GM12801 (cell line): ENCODE data around the gene KDM5B.

ENCODE experiments used
- TF ChIP-seq, protein P1 (sequence below): IDR thresholded peaks from one replicate; pipeline ENCODE4 v1.5.1; 2011; ENCODE audit warnings: control low read depth; ENCODE audit not compliant: insufficient read length; ENCODE audit errors: extremely low read depth

KDM5B gene

DNA sequence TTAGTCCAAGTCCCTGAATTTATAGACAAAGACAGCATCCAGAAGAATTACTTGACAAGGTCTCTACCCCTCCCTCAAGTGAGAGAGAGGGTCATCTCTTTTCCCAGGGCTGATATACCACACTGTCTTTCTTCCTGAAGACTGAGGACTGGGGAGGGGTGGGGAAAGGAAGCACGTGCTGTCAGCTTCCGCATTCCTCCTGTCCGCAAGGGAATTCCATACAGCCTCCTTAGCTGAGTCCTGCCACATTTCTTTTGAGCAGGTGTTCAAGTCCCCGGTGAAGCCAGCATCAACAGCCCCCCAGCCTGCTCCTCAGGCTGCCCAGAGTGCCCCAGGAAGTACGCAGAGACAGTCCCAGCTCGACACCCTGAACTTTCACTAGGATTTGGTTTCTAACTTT is 36.7 kb upstream of the KDM5B start:
- TF ChIP-seq, protein P1, sequence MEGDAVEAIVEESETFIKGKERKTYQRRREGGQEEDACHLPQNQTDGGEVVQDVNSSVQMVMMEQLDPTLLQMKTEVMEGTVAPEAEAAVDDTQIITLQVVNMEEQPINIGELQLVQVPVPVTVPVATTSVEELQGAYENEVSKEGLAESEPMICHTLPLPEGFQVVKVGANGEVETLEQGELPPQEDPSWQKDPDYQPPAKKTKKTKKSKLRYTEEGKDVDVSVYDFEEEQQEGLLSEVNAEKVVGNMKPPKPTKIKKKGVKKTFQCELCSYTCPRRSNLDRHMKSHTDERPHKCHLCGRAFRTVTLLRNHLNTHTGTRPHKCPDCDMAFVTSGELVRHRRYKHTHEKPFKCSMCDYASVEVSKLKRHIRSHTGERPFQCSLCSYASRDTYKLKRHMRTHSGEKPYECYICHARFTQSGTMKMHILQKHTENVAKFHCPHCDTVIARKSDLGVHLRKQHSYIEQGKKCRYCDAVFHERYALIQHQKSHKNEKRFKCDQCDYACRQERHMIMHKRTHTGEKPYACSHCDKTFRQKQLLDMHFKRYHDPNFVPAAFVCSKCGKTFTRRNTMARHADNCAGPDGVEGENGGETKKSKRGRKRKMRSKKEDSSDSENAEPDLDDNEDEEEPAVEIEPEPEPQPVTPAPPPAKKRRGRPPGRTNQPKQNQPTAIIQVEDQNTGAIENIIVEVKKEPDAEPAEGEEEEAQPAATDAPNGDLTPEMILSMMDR = no peak

DNA sequence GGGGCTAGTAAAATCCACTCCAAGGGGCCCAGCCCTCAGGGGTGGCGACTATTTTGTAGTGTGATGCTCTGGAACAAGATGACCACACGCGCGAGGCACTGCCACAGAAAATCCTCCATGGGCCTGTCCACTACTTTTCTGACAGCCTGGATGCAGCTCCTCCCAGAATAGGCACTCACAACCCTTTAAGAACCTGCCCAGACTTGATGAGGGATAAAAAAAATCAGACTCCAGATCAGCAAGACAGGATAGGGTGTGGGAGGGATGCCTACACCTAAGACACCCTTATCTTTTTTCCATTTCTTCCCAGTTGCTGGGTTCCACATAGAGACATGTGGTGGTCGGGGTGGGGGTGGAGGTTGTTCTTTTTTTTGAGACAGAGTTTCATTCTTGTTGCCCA is 36.0 kb upstream of the KDM5B start:
- TF ChIP-seq, protein P1 = no peak

DNA sequence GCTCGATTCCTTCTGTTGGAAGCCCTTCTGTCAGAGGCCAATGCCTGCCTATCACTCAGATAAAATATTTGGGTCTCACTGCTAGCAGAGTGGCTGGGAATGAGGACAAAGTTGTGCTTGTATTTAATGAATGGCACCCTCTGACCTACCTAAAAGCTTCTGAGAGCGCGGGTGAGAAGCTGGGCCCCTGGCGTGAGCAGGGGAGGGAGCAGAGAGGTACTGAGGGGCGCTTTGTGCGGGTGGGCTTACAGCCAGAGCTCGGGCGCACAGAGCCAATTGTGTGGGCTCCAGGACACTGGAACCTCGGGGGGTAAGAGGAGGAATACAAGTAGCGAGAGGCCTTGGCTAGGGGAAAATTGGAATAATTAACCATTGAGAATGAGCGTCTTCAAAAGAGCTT is 34.9 kb upstream of the KDM5B start:
- TF ChIP-seq, protein P1 = no peak

DNA sequence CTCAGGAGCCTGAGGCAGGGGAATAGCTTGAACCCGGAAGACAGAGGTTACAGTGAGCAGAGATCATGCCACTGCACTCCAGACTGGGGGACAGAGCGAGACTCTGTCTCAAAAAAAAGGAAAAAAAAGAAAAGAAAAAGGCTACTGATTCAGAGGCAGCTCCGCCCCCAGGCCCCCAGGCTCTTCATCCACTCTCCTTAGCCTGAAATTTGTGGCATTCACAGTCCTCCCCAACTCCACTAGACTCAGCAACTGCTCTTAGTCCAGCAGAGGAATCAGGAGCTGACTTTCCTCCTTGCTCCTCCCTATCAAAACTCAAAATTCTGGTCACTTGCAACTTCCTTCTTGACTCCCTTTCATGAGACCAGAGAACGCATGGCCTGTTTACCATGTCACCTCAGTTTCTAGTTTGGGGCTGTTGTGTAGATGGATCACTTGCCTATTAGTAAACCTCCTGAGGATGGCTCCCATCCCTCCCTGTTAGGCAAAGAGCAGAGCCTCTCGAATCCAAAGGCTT is 29.6 kb upstream of the KDM5B start:
- TF ChIP-seq, protein P1 = no peak

DNA sequence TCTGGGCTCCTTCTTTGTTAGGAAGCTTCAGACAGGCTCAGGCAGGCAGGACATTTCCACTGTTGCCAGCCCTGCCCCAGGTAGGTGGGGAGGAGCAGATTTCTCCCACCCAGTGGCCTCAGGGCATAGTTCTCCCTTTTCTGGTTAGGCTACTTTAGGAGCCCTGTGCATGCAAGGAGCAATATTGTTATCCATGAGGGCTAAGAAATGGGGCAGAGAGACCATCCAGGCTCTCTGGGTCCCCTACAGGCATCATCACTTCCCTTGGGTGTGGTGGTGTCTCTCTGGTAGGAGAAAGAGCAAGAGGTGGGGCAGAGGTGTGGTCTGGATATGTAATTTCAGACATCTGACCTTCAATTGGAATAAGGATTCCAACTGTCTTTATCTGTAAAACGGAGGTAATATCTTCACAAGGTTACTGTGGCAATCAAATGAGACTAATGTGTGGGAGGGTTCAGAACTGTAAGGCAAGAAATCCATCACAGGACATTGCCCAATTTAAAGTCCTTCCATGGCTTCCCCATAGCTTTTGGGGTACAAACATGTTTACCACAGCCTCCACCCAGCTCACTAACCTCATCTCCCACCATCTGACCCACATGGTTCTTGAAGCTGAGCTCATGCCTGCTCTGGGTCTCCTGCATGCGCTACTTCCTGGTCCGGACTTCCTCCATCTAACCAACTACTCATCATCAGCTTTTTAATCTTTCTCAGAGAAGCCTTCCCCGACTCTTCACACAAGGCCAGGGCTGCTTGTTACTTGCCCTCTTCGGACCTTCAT is 28.6 kb upstream of the KDM5B start:
- TF ChIP-seq, protein P1 = no peak

DNA sequence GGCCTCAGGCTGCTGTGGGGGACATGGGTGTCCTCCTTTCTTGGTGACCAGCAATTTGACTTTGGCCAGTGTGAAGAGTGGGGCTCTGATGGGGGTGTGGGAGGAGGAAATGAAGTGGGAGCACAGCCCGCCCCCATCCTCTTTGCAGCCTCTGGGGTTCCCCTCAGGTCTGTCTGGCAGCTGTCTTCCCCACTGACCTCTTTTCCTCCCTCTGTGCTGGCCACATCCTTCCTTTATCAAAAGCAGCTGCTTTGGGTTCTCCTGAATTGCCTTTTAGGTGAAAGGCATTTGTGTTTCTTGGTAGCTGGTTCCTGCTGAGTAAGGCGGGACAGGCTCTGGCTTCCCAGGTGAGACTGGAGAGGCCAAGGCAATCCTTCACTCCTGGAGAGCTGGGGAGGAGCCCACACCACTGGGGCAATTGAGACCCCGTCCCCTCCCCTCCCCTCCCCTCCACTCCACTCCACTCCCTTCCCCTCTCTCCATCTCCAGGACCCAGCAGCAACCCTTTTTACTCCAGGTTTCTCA is 27.4 kb upstream of the KDM5B start:
- TF ChIP-seq, protein P1 = no peak

DNA sequence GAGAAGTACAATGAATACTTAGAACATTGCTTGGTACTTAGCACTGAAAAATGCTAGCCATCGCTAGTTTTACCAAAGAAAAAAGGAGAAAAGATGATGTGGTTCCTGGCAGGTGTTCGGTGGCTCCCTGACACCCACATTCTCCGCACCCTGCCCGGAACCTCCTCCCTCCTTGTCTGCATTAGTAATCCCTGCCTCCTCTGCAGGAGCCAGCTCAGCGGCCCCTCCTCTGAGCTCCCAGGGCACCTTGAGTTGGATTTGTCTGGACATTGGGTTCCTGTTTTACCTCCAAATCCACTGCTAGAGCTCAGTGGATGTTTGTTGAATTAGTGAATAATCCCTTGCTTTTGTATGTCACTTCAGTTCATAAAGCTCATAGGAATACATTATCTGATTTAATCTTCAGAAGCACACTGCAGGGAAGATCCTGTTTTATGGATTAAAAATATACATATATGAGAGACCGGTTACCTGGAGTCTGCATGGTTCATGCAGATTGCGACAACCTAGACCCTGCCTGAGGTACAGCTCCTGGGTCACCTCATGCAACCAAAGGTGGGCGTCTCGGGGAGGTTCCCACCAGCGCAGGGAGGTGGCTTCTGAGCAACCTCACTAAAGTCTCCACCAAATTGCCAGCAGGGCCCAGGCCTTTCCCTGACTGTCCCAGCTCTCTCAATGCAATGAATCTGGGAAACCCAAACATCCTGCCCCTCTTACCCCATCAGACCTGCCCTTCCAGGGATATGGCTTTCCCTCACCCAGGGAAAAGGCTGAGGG is 26.7 kb upstream of the KDM5B start:
- TF ChIP-seq, protein P1 = no peak
